HG02588 (cell line): ENCODE results near the gene PPP1R14C.
"Not testable (repeated sequence)": the region's sequence is repeated elsewhere in the genome, so short reads cannot be mapped to it uniquely, and the experiment has no call there.

Experiments used
- ATAC-seq: cut with Tn5 transposase; IDR thresholded peaks from one replicate; pipeline ENCODE4 v1.9.1; 2021; ENCODE audit warnings: mild to moderate bottlenecking, moderate library complexity; ENCODE audit not compliant: unreplicated experiment

The PPP1R14C gene

GRCh38 chr6:150137711-150138110 is 5.1 kb upstream of the PPP1R14C start:
- not testable (repeated sequence) for ATAC-seq

- ATAC-seq = no peak
Measured at GRCh38 chr6:150138638-150139037, 4.2 kb upstream of the PPP1R14C start.

- ATAC-seq = no peak
Measured at GRCh38 chr6:150139533-150139932, 3.3 kb upstream of the PPP1R14C start.

GRCh38 chr6:150140236-150140969 is 2.4 kb upstream of the PPP1R14C start:
- no peak for ATAC-seq

- no peak for ATAC-seq
Measured at GRCh38 chr6:150142097-150142669, 661 bp upstream of the PPP1R14C start.

- no peak for ATAC-seq
Measured at GRCh38 chr6:150143516-150144293, 861 bp downstream of the PPP1R14C start.

- ATAC-seq = no peak
Measured at GRCh38 chr6:150144294-150144868, 1.5 kb downstream of the PPP1R14C start.

- ATAC-seq = no peak
Measured at GRCh38 chr6:150145427-150145826, 2.6 kb downstream of the PPP1R14C start.

- ATAC-seq = no peak
Measured at GRCh38 chr6:150145830-150146229, 3.0 kb downstream of the PPP1R14C start.

GRCh38 chr6:150146436-150146835 is 3.6 kb downstream of the PPP1R14C start:
- ATAC-seq = no peak

- no peak for ATAC-seq
Measured at GRCh38 chr6:150149146-150149545, 6.3 kb downstream of the PPP1R14C start.

GRCh38 chr6:150150458-150150820 is 7.6 kb downstream of the PPP1R14C start:
- ATAC-seq = no peak

GRCh38 chr6:150150821-150151646 is 8.2 kb downstream of the PPP1R14C start:
- ATAC-seq = no peak

GRCh38 chr6:150152891-150153876 is 10.3 kb downstream of the PPP1R14C start:
- ATAC-seq = no peak

- ATAC-seq = no peak
Measured at GRCh38 chr6:150153905-150154492, 11.2 kb downstream of the PPP1R14C start.

- no peak for ATAC-seq
Measured at GRCh38 chr6:150156460-150156859, 13.6 kb downstream of the PPP1R14C start.

- ATAC-seq = no peak
Measured at GRCh38 chr6:150157081-150157480, 14.2 kb downstream of the PPP1R14C start.

- no peak for ATAC-seq
Measured at GRCh38 chr6:150159757-150160156, 16.9 kb downstream of the PPP1R14C start.

- no peak for ATAC-seq
Measured at GRCh38 chr6:150163970-150164369, 21.1 kb downstream of the PPP1R14C start.
